ENCODE measurements around the gene C17orf75.
"Not testable (repeated sequence)": the region's sequence is repeated elsewhere in the genome, so short reads cannot be mapped to it uniquely, and the experiment has no call there.

C17orf75 gene

GRCh38 chr17:32341857-32342602, at the start of gene C17orf75:
TSS of gene C17orf75 (minus strand) at chr17:32342173. CDS start at chr17:32342139, 34 bp downstream.
- peak; percentile 84 for DNase-seq

- no peak for DNase-seq
Measured at GRCh38 chr17:32388613-32389459, 46.9 kb upstream of the C17orf75 start.

GRCh38 chr17:32388128-32388527, 46.2 kb upstream of the C17orf75 start:
- not testable (repeated sequence) for DNase-seq

GRCh38 chr17:32386844-32387243, 44.9 kb upstream of the C17orf75 start:
- DNase-seq = no peak

GRCh38 chr17:32385971-32386370, 44.0 kb upstream of the C17orf75 start:
- no peak for DNase-seq

- DNase-seq = no peak
Measured at GRCh38 chr17:32385121-32385520, 43.1 kb upstream of the C17orf75 start.

- no peak for DNase-seq
Measured at GRCh38 chr17:32383926-32384434, 42.0 kb upstream of the C17orf75 start.

- DNase-seq = no peak
Measured at GRCh38 chr17:32382526-32383223, 40.7 kb upstream of the C17orf75 start.

GRCh38 chr17:32370426-32370825, 28.5 kb upstream of the C17orf75 start:
- DNase-seq = no peak

- no peak for DNase-seq
Measured at GRCh38 chr17:32361270-32361669, 19.3 kb upstream of the C17orf75 start.

- no peak for DNase-seq
Measured at GRCh38 chr17:32357615-32358014, 15.6 kb upstream of the C17orf75 start.

GRCh38 chr17:32356750-32357149, 14.8 kb upstream of the C17orf75 start:
- no peak for DNase-seq

- DNase-seq = no peak
Measured at GRCh38 chr17:32356378-32356743, 14.4 kb upstream of the C17orf75 start.

- no peak for DNase-seq
Measured at GRCh38 chr17:32355649-32356377, 13.8 kb upstream of the C17orf75 start.

- DNase-seq = not testable (repeated sequence)
Measured at GRCh38 chr17:32352734-32353133, 10.8 kb upstream of the C17orf75 start.

- peak; percentile 59 for DNase-seq
Measured at GRCh38 chr17:32350666-32351418, 8.9 kb upstream of the C17orf75 start.

- peak; percentile 98 for DNase-seq
Measured at GRCh38 chr17:32349854-32350665, 8.1 kb upstream of the C17orf75 start, which contains the start of gene ZNF207. TSS of gene ZNF207 (plus strand) at chr17:32350157. CDS start at chr17:32350286, 129 bp downstream.

GRCh38 chr17:32349503-32349853, 7.5 kb upstream of the C17orf75 start:
- DNase-seq = peak; percentile 33

- DNase-seq = no peak
Measured at GRCh38 chr17:32348483-32348800, 6.5 kb upstream of the C17orf75 start.

GRCh38 chr17:32345951-32346600, 4.1 kb upstream of the C17orf75 start:
- DNase-seq = no peak
